ENCODE measurements around the gene DYNLT2B.

GRCh38 chr3:196314597-196314996, 3.4 kb downstream of the DYNLT2B start:
- TF ChIP-seq CTCF (IDR thresholded peaks at IDR 0.05) (no peak), EP300 (IDR thresholded peaks at IDR 0.05) (no peak), POLR2A (IDR thresholded peaks at IDR 0.05) (no peak)
